Activated CD4-positive, alpha-beta T cell treated with anti-CD3 and anti-CD28 coated beads for 24 hours (primary cell): ENCODE results near the gene TMTC3.
"Not testable (repeated sequence)": the region's sequence is repeated elsewhere in the genome, so short reads cannot be mapped to it uniquely, and the experiment has no call there.

ENCODE experiments used
- DNase-seq, 2 donors: peaks; one replicate each; pipeline ENCODE4 v3.0.0-alpha.2; 2020; ENCODE audit warnings: low read depth in 2 of 2

TMTC3 gene

GRCh38 chr12:88166179-88166578 lies 24.1 kb downstream of the TMTC3 start:
- DNase-seq, result no peak

- no peak for DNase-seq
Measured at GRCh38 chr12:88167384-88167783, 25.3 kb downstream of the TMTC3 start.

GRCh38 chr12:88172844-88173407 lies 30.8 kb downstream of the TMTC3 start:
- no peak for DNase-seq

- DNase-seq, result no peak
Measured at GRCh38 chr12:88175544-88175943, 33.4 kb downstream of the TMTC3 start.

DNA sequence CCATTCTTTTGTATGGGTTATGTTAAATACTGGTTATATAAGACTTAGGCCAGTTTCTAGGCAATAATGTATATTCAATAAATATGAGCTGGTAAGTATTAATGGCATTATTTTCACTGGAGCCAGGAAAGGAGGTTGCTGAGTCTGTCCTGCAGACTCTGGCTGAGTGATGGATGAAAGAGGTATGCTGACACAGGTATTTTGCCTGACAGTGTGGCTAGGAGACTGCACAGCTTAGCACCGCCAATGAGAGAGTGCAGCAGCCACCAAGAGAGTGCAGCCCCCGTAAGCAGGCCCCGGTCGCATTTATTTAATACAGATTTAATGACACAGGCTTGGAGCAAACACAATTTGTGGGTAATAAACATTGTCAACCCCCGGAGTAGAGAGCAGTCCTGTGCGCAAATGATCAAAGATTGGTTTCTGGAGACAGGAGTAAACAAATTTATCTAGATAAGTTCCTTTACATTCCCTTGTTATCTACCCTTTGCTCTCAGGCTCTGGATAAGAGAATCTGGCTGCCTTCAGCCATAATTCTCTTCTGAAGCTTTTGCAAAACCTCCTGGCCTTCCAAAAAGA lies 37.4 kb downstream of the TMTC3 start:
- DNase-seq, result no peak

DNA sequence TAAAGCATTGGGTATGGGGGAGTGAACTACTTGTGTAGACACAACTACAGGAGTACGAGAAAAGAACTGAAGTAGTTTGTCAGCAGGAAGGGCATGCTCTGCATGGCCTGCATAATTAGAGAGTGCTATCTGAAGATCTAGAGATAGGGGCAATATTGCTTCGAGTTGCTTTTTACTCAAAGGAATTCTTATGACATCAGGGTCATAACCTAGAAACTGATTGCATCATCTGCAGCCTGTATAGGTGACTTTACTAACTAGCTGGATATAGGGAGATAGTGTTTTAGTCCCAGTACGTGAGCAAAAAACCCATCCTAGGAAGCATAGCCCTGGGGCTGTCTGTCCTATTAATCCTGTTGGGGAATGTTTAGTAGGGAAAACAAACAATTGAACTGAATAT lies 39.8 kb downstream of the TMTC3 start:
- no peak for DNase-seq

GRCh38 chr12:88182416-88182815 lies 40.3 kb downstream of the TMTC3 start:
- no peak for DNase-seq

GRCh38 chr12:88184196-88184595 lies 42.1 kb downstream of the TMTC3 start:
- DNase-seq, result no peak

- no peak for DNase-seq
Measured at GRCh38 chr12:88185279-88185678, 43.2 kb downstream of the TMTC3 start.

GRCh38 chr12:88185988-88186387 lies 43.9 kb downstream of the TMTC3 start:
- DNase-seq, result no peak

DNA sequence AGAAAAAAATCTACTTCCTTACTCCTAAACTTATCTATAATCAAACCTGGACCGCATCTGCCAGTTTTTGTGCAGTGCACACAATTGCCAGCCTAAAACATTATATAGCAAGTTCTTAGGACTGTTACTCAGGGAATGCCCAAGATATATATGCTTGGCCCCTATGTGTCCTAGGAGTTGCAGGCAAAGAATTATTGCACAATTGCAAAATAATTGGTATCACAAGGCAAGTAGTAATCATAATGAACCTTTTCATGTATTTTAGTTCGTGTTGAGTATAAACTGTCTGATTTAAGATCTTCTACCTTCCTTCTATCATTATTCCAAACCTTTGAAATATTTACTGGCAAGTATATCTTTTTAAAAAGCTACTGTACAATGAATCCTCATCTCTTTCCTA lies 45.5 kb downstream of the TMTC3 start:
- DNase-seq, result no peak

- no peak for DNase-seq
Measured at GRCh38 chr12:88188180-88188579, 46.1 kb downstream of the TMTC3 start.

DNA sequence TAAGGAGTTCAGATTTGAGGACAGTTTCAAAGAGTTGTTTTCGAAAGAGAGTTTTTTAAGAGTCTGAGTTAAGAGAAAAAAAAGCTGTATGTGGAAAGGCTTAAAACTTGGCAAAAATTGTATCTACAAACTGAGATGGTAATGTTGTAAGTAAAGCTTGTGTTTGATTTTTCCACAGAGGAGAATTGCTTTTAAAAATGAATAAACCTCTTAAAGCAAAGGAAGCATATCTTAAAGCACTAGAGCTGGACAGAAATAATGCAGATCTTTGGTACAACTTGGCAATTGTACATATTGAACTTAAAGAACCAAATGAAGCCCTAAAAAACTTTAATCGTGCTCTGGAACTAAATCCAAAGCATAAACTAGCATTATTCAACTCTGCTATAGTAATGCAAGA lies 50.3 kb downstream of the TMTC3 start:
- no peak for DNase-seq

- DNase-seq, result no peak
Measured at GRCh38 chr12:88194868-88195267, 52.8 kb downstream of the TMTC3 start.

GRCh38 chr12:88200029-88200428 lies 57.9 kb downstream of the TMTC3 start:
- no peak for DNase-seq

DNA sequence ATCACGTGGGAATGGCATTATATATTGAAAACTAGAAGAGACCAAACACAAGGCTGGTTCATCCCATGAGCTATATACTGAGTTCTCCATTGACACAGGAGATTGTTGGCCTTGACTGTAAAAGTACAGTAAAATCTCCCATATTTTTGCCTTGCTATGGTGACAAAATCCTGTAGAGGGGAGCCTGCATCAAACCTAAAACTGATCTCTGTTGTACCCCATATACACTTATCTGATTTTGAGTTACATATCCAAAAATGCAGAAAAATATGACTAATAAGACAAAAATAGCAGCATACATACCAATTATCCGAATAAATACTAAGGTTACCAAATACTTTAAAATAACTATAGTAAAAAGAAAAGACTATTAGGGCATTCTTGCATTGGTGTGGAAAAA lies 60.4 kb downstream of the TMTC3 start:
- no peak for DNase-seq

- no peak for DNase-seq
Measured at GRCh38 chr12:88206601-88207000, 64.5 kb downstream of the TMTC3 start.

DNA sequence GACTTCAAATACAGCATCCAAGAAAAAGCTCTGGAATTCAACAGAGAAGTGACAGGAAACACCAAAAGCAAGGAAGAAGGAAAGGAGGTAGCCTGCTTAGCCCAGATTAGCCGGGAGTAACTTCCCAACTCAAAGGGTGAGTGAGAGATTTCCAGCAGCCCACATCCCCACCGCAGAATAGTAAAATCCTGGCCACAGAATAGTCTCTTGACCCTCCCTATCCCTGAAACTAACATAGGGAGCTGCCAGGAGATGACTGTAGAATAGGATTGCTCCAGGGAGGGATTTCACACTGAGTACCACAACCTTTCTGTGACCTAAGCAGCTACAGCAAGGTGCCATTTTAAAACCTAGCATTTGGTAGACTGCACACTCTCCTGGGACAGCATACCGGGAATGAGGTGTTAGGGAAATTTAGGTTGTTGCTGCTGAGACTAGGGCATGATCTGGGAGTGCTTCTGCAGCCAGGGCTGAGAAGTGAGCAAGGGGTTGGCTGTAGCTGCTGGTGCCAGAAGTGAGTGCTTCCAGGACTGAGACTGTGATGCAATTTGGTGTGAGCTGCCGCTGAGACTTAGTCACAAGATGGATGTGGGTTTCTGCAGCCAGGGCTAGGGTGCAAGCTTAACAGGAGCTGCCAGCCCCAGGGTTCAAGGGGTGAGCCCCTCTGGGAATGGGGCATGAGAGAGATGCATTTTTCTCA lies 66.0 kb downstream of the TMTC3 start:
- no peak for DNase-seq

- no peak for DNase-seq
Measured at GRCh38 chr12:88208661-88209060, 66.6 kb downstream of the TMTC3 start.

GRCh38 chr12:88210311-88210710 lies 68.2 kb downstream of the TMTC3 start:
- DNase-seq, result not testable (repeated sequence)

DNA sequence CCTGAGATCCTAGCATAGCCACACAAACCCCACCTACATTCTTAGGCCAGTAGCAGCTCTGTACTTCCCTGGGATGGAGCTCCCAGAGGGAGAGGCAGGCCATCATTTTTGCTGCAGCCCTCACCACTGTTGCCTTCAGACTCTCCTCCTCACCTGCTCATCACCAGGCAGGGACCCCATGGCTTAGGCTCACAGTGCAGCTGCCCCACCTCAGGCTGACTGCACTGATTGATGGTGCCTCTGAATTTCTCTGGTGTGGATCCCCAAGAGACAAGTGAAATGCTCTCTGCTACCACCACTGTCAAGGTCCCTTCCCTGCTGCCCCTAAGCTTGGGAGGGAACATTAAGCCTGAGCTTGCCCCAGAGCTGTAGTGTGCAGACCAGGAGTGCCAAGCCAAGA lies 76.2 kb downstream of the TMTC3 start:
- DNase-seq, result no peak

GRCh38 chr12:88219861-88220260 lies 77.8 kb downstream of the TMTC3 start:
- DNase-seq, result no peak

- DNase-seq, result no peak
Measured at GRCh38 chr12:88223519-88223918, 81.4 kb downstream of the TMTC3 start.

DNA sequence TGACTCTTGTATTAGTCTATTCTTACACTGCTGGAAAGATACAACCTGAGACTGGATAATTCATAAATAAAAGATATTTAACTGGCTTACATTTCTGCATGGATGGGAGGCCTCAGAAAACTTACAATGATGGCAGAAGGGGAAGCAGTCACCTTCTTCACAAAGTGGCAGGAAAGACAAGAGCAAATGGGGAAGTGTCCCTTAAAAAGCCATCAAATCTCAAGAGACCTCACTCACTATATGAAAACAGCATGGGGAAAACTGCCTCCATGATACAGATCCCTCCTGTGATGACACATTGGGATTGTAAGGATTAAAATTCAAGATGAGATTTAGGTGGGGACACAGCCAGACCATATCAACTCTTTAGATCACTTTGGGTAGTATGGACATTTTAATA lies 83.7 kb downstream of the TMTC3 start:
- no peak for DNase-seq
